Hindlimb muscle (tissue), 1 donor: ENCODE results near the gene LIMCH1. TPM values are rescaled to one million over a fixed set of nuclear protein-coding genes. Genes with fewer than 3 reads are reported as not detected.
"Not testable (repeated sequence)": the region's sequence is repeated elsewhere in the genome, so short reads cannot be mapped to it uniquely, and the experiment has no call there.

ENCODE experiments used
- DNase-seq: peaks from one replicate; pipeline ENCODE4 v3.0.0-alpha.2; 2013
- polyA plus RNA-seq: library from polyadenylated mRNA; unstranded; fragments of 120-200 nt; gene quantifications from one replicate; pipeline ENCODE4 v1.2.1, GENCODE V29; 2013; ENCODE audit not compliant: insufficient read length

The LIMCH1 gene
- polyA plus RNA-seq, 1 donor, result 122 TPM

- no peak for DNase-seq
Measured at GRCh38 chr4:41611124-41611838, 73.3 kb downstream of the LIMCH1 start.

GRCh38 chr4:41611881-41612871, 74.2 kb downstream of the LIMCH1 start:
- DNase-seq, result peak; percentile 74

- DNase-seq, result peak; percentile 34
Measured at GRCh38 chr4:41613386-41613785, 75.4 kb downstream of the LIMCH1 start.

- peak; percentile 51 for DNase-seq
Measured at GRCh38 chr4:41613821-41614220, 75.9 kb downstream of the LIMCH1 start.

GRCh38 chr4:41614519-41614918, 76.6 kb downstream of the LIMCH1 start:
- no peak for DNase-seq

- DNase-seq, result no peak
Measured at GRCh38 chr4:41619161-41619560, 81.2 kb downstream of the LIMCH1 start.

- DNase-seq, result no peak
Measured at GRCh38 chr4:41620594-41621256, 82.8 kb downstream of the LIMCH1 start.

- DNase-seq, result no peak
Measured at GRCh38 chr4:41622787-41623186, 84.8 kb downstream of the LIMCH1 start.

- DNase-seq, result no peak
Measured at GRCh38 chr4:41624765-41625164, 86.8 kb downstream of the LIMCH1 start.

- DNase-seq, result no peak
Measured at GRCh38 chr4:41625531-41625930, 87.6 kb downstream of the LIMCH1 start.

GRCh38 chr4:41628936-41629335, 91.0 kb downstream of the LIMCH1 start:
- DNase-seq, result no peak

- DNase-seq, result peak; percentile 43
Measured at GRCh38 chr4:41631523-41631922, 93.6 kb downstream of the LIMCH1 start.

- no peak for DNase-seq
Measured at GRCh38 chr4:41632481-41633073, 94.6 kb downstream of the LIMCH1 start.

GRCh38 chr4:41633321-41633720, 95.4 kb downstream of the LIMCH1 start:
- DNase-seq, result no peak

- DNase-seq, result no peak
Measured at GRCh38 chr4:41635441-41635840, 97.5 kb downstream of the LIMCH1 start.

- no peak for DNase-seq
Measured at GRCh38 chr4:41638203-41638602, 100.2 kb downstream of the LIMCH1 start.

- DNase-seq, result no peak
Measured at GRCh38 chr4:41638866-41639265, 100.9 kb downstream of the LIMCH1 start.

- DNase-seq, result no peak
Measured at GRCh38 chr4:41639291-41639690, 101.3 kb downstream of the LIMCH1 start.

- no peak for DNase-seq
Measured at GRCh38 chr4:41640906-41641305, 102.9 kb downstream of the LIMCH1 start.

GRCh38 chr4:41642746-41643145, 104.8 kb downstream of the LIMCH1 start:
- DNase-seq, result not testable (repeated sequence)

GRCh38 chr4:41643331-41643730, 105.4 kb downstream of the LIMCH1 start:
- no peak for DNase-seq

- DNase-seq, result peak; percentile 75
Measured at GRCh38 chr4:41644288-41644914, 106.4 kb downstream of the LIMCH1 start.
